K562 (cell line): ENCODE measurements around the gene PRM3. TPM values are rescaled to one million over a fixed set of nuclear protein-coding genes. Genes with fewer than 3 reads are reported as not detected.

Experiments used
- BACH1 ChIP-seq: fragments of 200-800 bp; sonication (Bioruptor generic); IDR thresholded peaks from 2 replicates; pipeline ENCODE4 v1.6.1; 2016; ENCODE audit warnings: missing genetic modification characterization, missing compliant biosample characterization
- CBX8 ChIP-seq: fragments of 200-600 bp; sonication (generic); IDR thresholded peaks from 2 replicates; pipeline ENCODE4 v1.6.1; 2012; ENCODE audit warnings: borderline replicate concordance, mixed run types, low read depth, mild to moderate bottlenecking, moderate library complexity, mixed read lengths, low read length, control low read depth, inconsistent platforms; ENCODE audit not compliant: poor library complexity, severe bottlenecking; ENCODE audit errors: extremely low read depth
- DMBX1 ChIP-seq: fragments of 250-450 bp; sonication (Bioruptor Pico); IDR thresholded peaks from 2 replicates; pipeline ENCODE4 v1.8.0; 2022; ENCODE audit warnings: inconsistent platforms, mild to moderate bottlenecking, moderate library complexity, borderline replicate concordance
- FOXJ2 ChIP-seq: fragments of 200-800 bp; sonication (Bioruptor generic); IDR thresholded peaks from 2 replicates; pipeline ENCODE4 v1.6.1; 2016; ENCODE audit warnings: missing genetic modification characterization, missing compliant biosample characterization
- POLR2B ChIP-seq: fragments of 450-650 bp; IDR thresholded peaks from 2 replicates; pipeline ENCODE4 v1.6.1; 2018; ENCODE audit warnings: low read depth; ENCODE audit not compliant: partially characterized antibody
- SMARCC2 ChIP-seq: fragments of 450-650 bp; IDR thresholded peaks from 2 replicates; pipeline ENCODE4 v1.6.1; 2017; ENCODE audit warnings: antibody characterized with exemption, moderate library complexity, mild to moderate bottlenecking, low read depth
- TOE1 ChIP-seq, 2 experiments: fragments of 450-650 bp in 1 of 2; sonication (generic) in 1 of 2; formaldehyde crosslinking in 1 of 2; IDR thresholded peaks; 2 replicates each; pipeline versions ENCODE4 v1.7.1 to v1.8.0; 2016 to 2022; ENCODE audit warnings: borderline replicate concordance in 2 of 2, mild to moderate bottlenecking in 2 of 2, antibody characterized with exemption in 1 of 2, inconsistent platforms in 1 of 2, low read depth in 1 of 2, missing genetic modification reagents in 1 of 2, moderate library complexity in 1 of 2
- ZFP30 ChIP-seq: fragments of 250-450 bp; sonication (Bioruptor Pico); IDR thresholded peaks from 2 replicates; pipeline ENCODE4 v1.8.0; 2022; ENCODE audit warnings: moderate library complexity, mild to moderate bottlenecking, inconsistent platforms, borderline replicate concordance
- ZSCAN29 ChIP-seq: fragments of 450-650 bp; IDR thresholded peaks from 2 replicates; pipeline ENCODE4 v1.6.1; 2017
- ZSCAN32 ChIP-seq: fragments of 450-650 bp; formaldehyde crosslinking; IDR thresholded peaks from 2 replicates; pipeline ENCODE4 v1.4.0; 2020; ENCODE audit warnings: mild to moderate bottlenecking, moderate library complexity
- polyA plus RNA-seq, 8 experiments: library from polyadenylated mRNA; depleted of rRNA in 4 of 8; stranded (reverse) in 5 of 8; unstranded in 3 of 8; fragments of >200 nt; fragmentation: Nextera tagmentation in 2 of 8; fragmentation: Illumina TruSeq in 1 of 8; extraction: Ambion mirVana in 2 of 8; extraction: Trizol in 1 of 8; gene quantifications; 2 replicates each; pipeline versions ENCODE4 v1.2.1 to v1.2.3, GENCODE V29; 2011 to 2014; ENCODE audit warnings: inconsistent platforms in 1 of 8, missing spikeins in 1 of 8
- total RNA-seq, 7 experiments: library from RNA; depleted of rRNA in 6 of 7; stranded (reverse); fragments of >200 nt in 6 of 7; fragmentation: Illumina TruSeq in 2 of 7; extraction: Trizol in 2 of 7; gene quantifications; 2 replicates each; pipeline versions ENCODE4 v1.2.1 to v1.2.3, GENCODE V29; 2011 to 2021; ENCODE audit warnings: low replicate concordance in 1 of 7
- TF ChIP-seq, protein P1 (sequence below): IDR thresholded peaks from 2 replicates; pipeline ENCODE4 v1.6.1; 2016; ENCODE audit warnings: missing genetic modification characterization, missing compliant biosample characterization
- TF ChIP-seq, protein P2 (sequence below), 2 experiments: IDR thresholded peaks; 2 replicates each; pipeline ENCODE4 v1.6.1; 2012; ENCODE audit warnings: improper control_type of control experiment in 2 of 2, low read depth in 2 of 2, low read length in 2 of 2, borderline replicate concordance in 1 of 2
- TF ChIP-seq, protein P3 (sequence below), 2 experiments: fragments of 450-650 bp; IDR thresholded peaks; 2 replicates each; pipeline ENCODE4 v1.6.1; 2018; ENCODE audit warnings: mild to moderate bottlenecking in 2 of 2, low read depth in 1 of 2; ENCODE audit not compliant: partially characterized antibody in 2 of 2
- TF ChIP-seq, protein P4 (sequence below): fragments of 450-650 bp; IDR thresholded peaks from 2 replicates; pipeline ENCODE4 v1.7.0; 2016; ENCODE audit warnings: borderline replicate concordance
- TF ChIP-seq, protein P5 (sequence below): sonication (generic); formaldehyde crosslinking; IDR thresholded peaks from 2 replicates; pipeline ENCODE4 v1.8.1; 2022; ENCODE audit warnings: missing genetic modification reagents

The PRM3 gene
- total and polyA plus RNA-seq, 9 of the 15 experiments (the other 6 are each of a cell fraction or from before 2014, with no cell fraction given): not detected

DNA sequence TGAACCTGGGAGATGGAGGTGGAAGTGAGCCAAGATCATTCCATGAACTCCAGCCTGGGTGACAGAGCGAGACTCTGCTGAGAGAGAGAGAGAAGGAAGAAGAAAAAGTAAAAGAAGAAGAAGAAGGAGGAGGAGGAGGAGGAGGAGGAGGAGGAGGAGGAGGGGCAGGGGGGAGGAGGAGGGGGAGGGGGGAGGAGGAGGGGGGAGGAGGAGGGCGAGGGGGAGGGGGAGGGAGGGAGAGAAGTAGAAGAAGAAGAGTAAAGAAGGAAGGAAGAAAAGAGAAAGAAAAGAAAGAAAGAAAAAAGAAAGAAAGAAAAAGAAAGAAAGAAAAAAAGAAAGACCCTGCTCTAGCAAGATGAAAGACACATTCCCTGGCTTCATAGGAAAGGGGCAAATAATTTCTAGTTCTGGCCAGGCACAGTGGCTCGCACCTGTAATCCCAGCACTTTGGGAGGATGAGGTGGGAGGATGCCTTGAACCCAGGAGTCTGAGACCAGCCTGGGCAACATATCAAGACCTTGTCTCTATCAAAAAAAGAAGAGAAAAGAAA, 41.1 kb downstream of the PRM3 start (continued):
- TF ChIP-seq, protein P1, sequence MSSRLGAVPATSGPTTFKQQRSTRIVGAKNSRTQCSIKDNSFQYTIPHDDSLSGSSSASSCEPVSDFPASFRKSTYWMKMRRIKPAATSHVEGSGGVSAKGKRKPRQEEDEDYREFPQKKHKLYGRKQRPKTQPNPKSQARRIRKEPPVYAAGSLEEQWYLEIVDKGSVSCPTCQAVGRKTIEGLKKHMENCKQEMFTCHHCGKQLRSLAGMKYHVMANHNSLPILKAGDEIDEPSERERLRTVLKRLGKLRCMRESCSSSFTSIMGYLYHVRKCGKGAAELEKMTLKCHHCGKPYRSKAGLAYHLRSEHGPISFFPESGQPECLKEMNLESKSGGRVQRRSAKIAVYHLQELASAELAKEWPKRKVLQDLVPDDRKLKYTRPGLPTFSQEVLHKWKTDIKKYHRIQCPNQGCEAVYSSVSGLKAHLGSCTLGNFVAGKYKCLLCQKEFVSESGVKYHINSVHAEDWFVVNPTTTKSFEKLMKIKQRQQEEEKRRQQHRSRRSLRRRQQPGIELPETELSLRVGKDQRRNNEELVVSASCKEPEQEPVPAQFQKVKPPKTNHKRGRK (tag): peak; percentile 88
- TF ChIP-seq FOXJ2 (no peak), BACH1 (tag) (no peak), DMBX1 (CRISPR knock-in tag) (no peak), TOE1 (IDR thresholded peaks at IDR 0.05; ENCODE audit: borderline replicate concordance) (no peak), TOE1 (CRISPR knock-in tag; IDR thresholded peaks at IDR 0.05; ENCODE audit: borderline replicate concordance, low read depth) (no peak), POLR2B (no peak), SMARCC2 (no peak), CBX8 (no peak), ZSCAN29 (no peak), ZSCAN32 (CRISPR knock-in tag) (no peak), ZFP30 (CRISPR knock-in tag) (no peak)
- TF ChIP-seq, protein P2, sequence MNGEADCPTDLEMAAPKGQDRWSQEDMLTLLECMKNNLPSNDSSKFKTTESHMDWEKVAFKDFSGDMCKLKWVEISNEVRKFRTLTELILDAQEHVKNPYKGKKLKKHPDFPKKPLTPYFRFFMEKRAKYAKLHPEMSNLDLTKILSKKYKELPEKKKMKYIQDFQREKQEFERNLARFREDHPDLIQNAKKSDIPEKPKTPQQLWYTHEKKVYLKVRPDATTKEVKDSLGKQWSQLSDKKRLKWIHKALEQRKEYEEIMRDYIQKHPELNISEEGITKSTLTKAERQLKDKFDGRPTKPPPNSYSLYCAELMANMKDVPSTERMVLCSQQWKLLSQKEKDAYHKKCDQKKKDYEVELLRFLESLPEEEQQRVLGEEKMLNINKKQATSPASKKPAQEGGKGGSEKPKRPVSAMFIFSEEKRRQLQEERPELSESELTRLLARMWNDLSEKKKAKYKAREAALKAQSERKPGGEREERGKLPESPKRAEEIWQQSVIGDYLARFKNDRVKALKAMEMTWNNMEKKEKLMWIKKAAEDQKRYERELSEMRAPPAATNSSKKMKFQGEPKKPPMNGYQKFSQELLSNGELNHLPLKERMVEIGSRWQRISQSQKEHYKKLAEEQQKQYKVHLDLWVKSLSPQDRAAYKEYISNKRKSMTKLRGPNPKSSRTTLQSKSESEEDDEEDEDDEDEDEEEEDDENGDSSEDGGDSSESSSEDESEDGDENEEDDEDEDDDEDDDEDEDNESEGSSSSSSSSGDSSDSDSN (IDR thresholded peaks at IDR 0.05; ENCODE audit: borderline replicate concordance in 1 of 2, low read depth in 2 of 2, low read length in 2 of 2): no peak
- TF ChIP-seq, protein P3, sequence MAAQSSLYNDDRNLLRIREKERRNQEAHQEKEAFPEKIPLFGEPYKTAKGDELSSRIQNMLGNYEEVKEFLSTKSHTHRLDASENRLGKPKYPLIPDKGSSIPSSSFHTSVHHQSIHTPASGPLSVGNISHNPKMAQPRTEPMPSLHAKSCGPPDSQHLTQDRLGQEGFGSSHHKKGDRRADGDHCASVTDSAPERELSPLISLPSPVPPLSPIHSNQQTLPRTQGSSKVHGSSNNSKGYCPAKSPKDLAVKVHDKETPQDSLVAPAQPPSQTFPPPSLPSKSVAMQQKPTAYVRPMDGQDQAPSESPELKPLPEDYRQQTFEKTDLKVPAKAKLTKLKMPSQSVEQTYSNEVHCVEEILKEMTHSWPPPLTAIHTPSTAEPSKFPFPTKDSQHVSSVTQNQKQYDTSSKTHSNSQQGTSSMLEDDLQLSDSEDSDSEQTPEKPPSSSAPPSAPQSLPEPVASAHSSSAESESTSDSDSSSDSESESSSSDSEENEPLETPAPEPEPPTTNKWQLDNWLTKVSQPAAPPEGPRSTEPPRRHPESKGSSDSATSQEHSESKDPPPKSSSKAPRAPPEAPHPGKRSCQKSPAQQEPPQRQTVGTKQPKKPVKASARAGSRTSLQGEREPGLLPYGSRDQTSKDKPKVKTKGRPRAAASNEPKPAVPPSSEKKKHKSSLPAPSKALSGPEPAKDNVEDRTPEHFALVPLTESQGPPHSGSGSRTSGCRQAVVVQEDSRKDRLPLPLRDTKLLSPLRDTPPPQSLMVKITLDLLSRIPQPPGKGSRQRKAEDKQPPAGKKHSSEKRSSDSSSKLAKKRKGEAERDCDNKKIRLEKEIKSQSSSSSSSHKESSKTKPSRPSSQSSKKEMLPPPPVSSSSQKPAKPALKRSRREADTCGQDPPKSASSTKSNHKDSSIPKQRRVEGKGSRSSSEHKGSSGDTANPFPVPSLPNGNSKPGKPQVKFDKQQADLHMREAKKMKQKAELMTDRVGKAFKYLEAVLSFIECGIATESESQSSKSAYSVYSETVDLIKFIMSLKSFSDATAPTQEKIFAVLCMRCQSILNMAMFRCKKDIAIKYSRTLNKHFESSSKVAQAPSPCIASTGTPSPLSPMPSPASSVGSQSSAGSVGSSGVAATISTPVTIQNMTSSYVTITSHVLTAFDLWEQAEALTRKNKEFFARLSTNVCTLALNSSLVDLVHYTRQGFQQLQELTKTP (IDR thresholded peaks at IDR 0.05; ENCODE audit: low read depth in 1 of 2, partially characterized antibody in 2 of 2): peak in 1 of 2 experiments; percentile 86
- TF ChIP-seq, protein P4, sequence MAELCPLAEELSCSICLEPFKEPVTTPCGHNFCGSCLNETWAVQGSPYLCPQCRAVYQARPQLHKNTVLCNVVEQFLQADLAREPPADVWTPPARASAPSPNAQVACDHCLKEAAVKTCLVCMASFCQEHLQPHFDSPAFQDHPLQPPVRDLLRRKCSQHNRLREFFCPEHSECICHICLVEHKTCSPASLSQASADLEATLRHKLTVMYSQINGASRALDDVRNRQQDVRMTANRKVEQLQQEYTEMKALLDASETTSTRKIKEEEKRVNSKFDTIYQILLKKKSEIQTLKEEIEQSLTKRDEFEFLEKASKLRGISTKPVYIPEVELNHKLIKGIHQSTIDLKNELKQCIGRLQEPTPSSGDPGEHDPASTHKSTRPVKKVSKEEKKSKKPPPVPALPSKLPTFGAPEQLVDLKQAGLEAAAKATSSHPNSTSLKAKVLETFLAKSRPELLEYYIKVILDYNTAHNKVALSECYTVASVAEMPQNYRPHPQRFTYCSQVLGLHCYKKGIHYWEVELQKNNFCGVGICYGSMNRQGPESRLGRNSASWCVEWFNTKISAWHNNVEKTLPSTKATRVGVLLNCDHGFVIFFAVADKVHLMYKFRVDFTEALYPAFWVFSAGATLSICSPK: no peak
- TF ChIP-seq, protein P5, sequence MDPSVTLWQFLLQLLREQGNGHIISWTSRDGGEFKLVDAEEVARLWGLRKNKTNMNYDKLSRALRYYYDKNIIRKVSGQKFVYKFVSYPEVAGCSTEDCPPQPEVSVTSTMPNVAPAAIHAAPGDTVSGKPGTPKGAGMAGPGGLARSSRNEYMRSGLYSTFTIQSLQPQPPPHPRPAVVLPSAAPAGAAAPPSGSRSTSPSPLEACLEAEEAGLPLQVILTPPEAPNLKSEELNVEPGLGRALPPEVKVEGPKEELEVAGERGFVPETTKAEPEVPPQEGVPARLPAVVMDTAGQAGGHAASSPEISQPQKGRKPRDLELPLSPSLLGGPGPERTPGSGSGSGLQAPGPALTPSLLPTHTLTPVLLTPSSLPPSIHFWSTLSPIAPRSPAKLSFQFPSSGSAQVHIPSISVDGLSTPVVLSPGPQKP (CRISPR knock-in tag): no peak
